Neural cell (in vitro differentiated cells): Measurements from ENCODE around the gene RERE. TPM values are rescaled to one million over a fixed set of nuclear protein-coding genes. Genes with fewer than 3 reads are reported as not detected.

ENCODE experiments used
- H2AFZ ChIP-seq: fragments of 200-600, 300-800 bp; sonication (generic), shearing (Covaris generic); 2 replicates; pipeline ENCODE4 v1.6.0; 2014; ENCODE audit warnings: low read depth, mild to moderate bottlenecking, antibody characterized with exemption, low read length, moderate library complexity
- H3F3A ChIP-seq: fragments of 200-600 bp; shearing (Covaris generic); 2 replicates; pipeline ENCODE4 v1.6.1; 2016; ENCODE audit warnings: mild to moderate bottlenecking, moderate library complexity, mixed read lengths, antibody characterized with exemption, low read length; ENCODE audit not compliant: insufficient read depth, poor library complexity, severe bottlenecking
- H3K27ac ChIP-seq: fragments of 200-600, 300-800 bp; sonication (generic), shearing (Covaris generic); 2 replicates; pipeline ENCODE4 v1.5.1; 2014; ENCODE audit warnings: mild to moderate bottlenecking, low read length, moderate library complexity
- H3K27me3 ChIP-seq: fragments of 300-800, 200-600 bp; sonication (generic), shearing (Covaris generic); 2 replicates; pipeline ENCODE4 v1.6.0; 2014; ENCODE audit warnings: mild to moderate bottlenecking, low read depth, low read length, moderate library complexity; ENCODE audit not compliant: insufficient read depth
- H3K36me3 ChIP-seq: fragments of 300-800, 200-600 bp; sonication (generic), shearing (Covaris generic); 2 replicates; pipeline ENCODE4 v1.5.1; 2014; ENCODE audit warnings: mild to moderate bottlenecking, antibody characterized with exemption, low read length, moderate library complexity; ENCODE audit not compliant: insufficient read depth
- H3K4me2 ChIP-seq: fragments of 300-800, 200-600 bp; sonication (generic), shearing (Covaris generic); 2 replicates; pipeline ENCODE4 v1.6.0; 2014; ENCODE audit warnings: mild to moderate bottlenecking, low read length
- H3K4me3 ChIP-seq: fragments of 300-800, 200-600 bp; sonication (generic), shearing (Covaris generic); 2 replicates; pipeline ENCODE4 v1.5.1; 2014; ENCODE audit warnings: mild to moderate bottlenecking, low read length, moderate library complexity
- H3K79me2 ChIP-seq: fragments of 200-600 bp; shearing (Covaris generic); replicated peaks from 2 replicates; pipeline ENCODE4 v1.6.0; 2014; ENCODE audit warnings: mild to moderate bottlenecking, low read length, moderate library complexity; ENCODE audit not compliant: insufficient read depth
- H3K9ac ChIP-seq: fragments of 300-800, 200-600 bp; sonication (generic), shearing (Covaris generic); 2 replicates; pipeline ENCODE4 v1.6.1; 2016; ENCODE audit warnings: mild to moderate bottlenecking, low read length, mixed read lengths
- H3K9me2 ChIP-seq: fragments of 200-600 bp; shearing (Covaris generic); 2 replicates; pipeline ENCODE4 v1.6.1; 2016; ENCODE audit warnings: mild to moderate bottlenecking, low read length, mixed read lengths; ENCODE audit not compliant: insufficient read depth
- H3K9me3 ChIP-seq: fragments of 200-600, 300-800 bp; sonication (generic), shearing (Covaris generic); 2 replicates; pipeline ENCODE4 v1.6.1; 2016; ENCODE audit warnings: mild to moderate bottlenecking, mixed run types, low read length, moderate library complexity, mixed read lengths
- H4K20me1 ChIP-seq: fragments of 200-600 bp; shearing (Covaris generic); 2 replicates; pipeline ENCODE4 v1.6.1; 2016; ENCODE audit warnings: mild to moderate bottlenecking, mixed run types; ENCODE audit not compliant: insufficient read depth
- EP300 ChIP-seq: fragments of 450-650 bp; conservative IDR thresholded peaks from 2 replicates; pipeline ENCODE4 v1.6.1; 2014; ENCODE audit warnings: antibody characterized with exemption, mild to moderate bottlenecking, moderate library complexity; ENCODE audit not compliant: poor library complexity, severe bottlenecking
- EZH2 ChIP-seq: fragments of 200-600, 300-800 bp; shearing (Covaris generic), sonication (generic); IDR thresholded peaks from 2 replicates; pipeline ENCODE4 v1.6.1; 2014; ENCODE audit warnings: antibody characterized with exemption, low read length, borderline replicate concordance, mild to moderate bottlenecking; ENCODE audit not compliant: insufficient read depth, poor library complexity, severe bottlenecking
- MXI1 ChIP-seq: fragments of 450-650 bp; conservative IDR thresholded peaks from 2 replicates; pipeline ENCODE4 v1.6.1; 2014; ENCODE audit warnings: antibody characterized with exemption, mild to moderate bottlenecking; ENCODE audit not compliant: poor library complexity, severe bottlenecking
- POLR2AphosphoS5 ChIP-seq: IDR thresholded peaks from 2 replicates; pipeline ENCODE4 v1.6.1; 2012
- RAD21 ChIP-seq: fragments of 450-650 bp; conservative IDR thresholded peaks from 2 replicates; pipeline ENCODE4 v1.6.1; 2014; ENCODE audit warnings: antibody characterized with exemption, mild to moderate bottlenecking, moderate library complexity
- SMC3 ChIP-seq: fragments of 450-650 bp; conservative IDR thresholded peaks from 2 replicates; pipeline ENCODE4 v1.6.1; 2014; ENCODE audit warnings: antibody characterized with exemption, mild to moderate bottlenecking, moderate library complexity; ENCODE audit not compliant: poor library complexity
- TAF1 ChIP-seq: IDR thresholded peaks from 2 replicates; pipeline ENCODE4 v1.6.1; 2012; ENCODE audit warnings: low read depth
- polyA plus RNA-seq: library from polyadenylated mRNA; depleted of rRNA; stranded (reverse); fragments of >200 nt; gene quantifications from 2 replicates; pipeline ENCODE4 v1.2.3, GENCODE V29; 2014
- TF ChIP-seq, protein P1 (sequence below): fragments of 450-650 bp; IDR thresholded peaks from 2 replicates; pipeline ENCODE4 v1.5.1; 2014; ENCODE audit warnings: antibody characterized with exemption, mild to moderate bottlenecking, moderate library complexity; ENCODE audit not compliant: poor library complexity, severe bottlenecking
- TF ChIP-seq, protein P2 (sequence below): IDR thresholded peaks from 2 replicates; pipeline ENCODE4 v1.6.1; 2012; ENCODE audit warnings: borderline replicate concordance

Gene RERE
- polyA plus RNA-seq, 1 donor from 2014 or later: 21.0 TPM

DNA sequence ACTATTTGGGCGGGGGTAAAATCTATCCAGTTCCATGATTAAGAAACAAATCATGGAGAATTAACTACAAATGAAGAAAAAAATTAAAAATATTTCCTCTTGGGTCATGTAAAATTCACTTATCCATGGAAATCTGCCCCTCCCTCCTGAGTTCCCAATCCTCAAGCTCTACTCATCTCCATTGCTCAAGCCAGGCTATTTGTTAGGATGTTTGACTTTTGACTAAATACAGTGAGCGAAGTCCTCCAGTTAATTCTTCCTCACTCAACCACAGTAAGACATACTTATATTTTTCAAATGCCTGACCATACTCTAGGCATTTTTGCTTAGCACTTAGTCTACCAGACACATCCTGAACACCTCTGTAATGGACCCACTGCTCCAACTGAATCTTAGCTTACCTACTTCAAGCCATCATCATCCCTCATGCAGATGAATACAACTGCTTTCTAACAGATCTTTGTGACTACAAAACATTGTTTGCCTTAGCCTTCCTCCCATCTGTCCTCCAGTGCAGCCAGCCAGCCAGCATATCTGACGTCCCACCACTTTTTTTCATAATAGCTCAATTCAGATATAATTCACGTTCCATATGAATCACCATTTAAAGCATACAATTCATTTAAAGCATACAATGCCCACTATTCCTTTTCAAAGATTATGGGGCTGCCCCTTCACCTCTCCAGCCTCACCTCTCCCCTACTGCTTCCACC is 154.2 kb downstream of the RERE start:
- Histone ChIP-seq H3K79me2 (peaks cover 94% of the 10 kb centered on the region), H4K20me1 (peaks cover 51% of the 10 kb centered on the region), H3K9me3 (no peaks in the 10 kb centered on the region), H3K36me3 (no peaks in the 10 kb centered on the region), H3K4me3 (no peak overlapping the region), H3K4me2 (no peak overlapping the region), H3K27ac (no peak overlapping the region), H2AFZ (no peak overlapping the region), H3K27me3 (no peaks in the 10 kb centered on the region), H3K9me2 (no peaks in the 10 kb centered on the region), H3F3A (peaks cover 9% of the 10 kb centered on the region), H3K9ac (no peak overlapping the region)
- TF ChIP-seq SMC3 (no peak), POLR2AphosphoS5 (no peak), MXI1 (no peak), RAD21 (no peak), EP300 (no peak), TAF1 (no peak), EZH2 (no peak)
- TF ChIP-seq, protein P1, sequence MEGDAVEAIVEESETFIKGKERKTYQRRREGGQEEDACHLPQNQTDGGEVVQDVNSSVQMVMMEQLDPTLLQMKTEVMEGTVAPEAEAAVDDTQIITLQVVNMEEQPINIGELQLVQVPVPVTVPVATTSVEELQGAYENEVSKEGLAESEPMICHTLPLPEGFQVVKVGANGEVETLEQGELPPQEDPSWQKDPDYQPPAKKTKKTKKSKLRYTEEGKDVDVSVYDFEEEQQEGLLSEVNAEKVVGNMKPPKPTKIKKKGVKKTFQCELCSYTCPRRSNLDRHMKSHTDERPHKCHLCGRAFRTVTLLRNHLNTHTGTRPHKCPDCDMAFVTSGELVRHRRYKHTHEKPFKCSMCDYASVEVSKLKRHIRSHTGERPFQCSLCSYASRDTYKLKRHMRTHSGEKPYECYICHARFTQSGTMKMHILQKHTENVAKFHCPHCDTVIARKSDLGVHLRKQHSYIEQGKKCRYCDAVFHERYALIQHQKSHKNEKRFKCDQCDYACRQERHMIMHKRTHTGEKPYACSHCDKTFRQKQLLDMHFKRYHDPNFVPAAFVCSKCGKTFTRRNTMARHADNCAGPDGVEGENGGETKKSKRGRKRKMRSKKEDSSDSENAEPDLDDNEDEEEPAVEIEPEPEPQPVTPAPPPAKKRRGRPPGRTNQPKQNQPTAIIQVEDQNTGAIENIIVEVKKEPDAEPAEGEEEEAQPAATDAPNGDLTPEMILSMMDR: no peak
- TF ChIP-seq, protein P2, sequence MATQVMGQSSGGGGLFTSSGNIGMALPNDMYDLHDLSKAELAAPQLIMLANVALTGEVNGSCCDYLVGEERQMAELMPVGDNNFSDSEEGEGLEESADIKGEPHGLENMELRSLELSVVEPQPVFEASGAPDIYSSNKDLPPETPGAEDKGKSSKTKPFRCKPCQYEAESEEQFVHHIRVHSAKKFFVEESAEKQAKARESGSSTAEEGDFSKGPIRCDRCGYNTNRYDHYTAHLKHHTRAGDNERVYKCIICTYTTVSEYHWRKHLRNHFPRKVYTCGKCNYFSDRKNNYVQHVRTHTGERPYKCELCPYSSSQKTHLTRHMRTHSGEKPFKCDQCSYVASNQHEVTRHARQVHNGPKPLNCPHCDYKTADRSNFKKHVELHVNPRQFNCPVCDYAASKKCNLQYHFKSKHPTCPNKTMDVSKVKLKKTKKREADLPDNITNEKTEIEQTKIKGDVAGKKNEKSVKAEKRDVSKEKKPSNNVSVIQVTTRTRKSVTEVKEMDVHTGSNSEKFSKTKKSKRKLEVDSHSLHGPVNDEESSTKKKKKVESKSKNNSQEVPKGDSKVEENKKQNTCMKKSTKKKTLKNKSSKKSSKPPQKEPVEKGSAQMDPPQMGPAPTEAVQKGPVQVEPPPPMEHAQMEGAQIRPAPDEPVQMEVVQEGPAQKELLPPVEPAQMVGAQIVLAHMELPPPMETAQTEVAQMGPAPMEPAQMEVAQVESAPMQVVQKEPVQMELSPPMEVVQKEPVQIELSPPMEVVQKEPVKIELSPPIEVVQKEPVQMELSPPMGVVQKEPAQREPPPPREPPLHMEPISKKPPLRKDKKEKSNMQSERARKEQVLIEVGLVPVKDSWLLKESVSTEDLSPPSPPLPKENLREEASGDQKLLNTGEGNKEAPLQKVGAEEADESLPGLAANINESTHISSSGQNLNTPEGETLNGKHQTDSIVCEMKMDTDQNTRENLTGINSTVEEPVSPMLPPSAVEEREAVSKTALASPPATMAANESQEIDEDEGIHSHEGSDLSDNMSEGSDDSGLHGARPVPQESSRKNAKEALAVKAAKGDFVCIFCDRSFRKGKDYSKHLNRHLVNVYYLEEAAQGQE: no peak

DNA sequence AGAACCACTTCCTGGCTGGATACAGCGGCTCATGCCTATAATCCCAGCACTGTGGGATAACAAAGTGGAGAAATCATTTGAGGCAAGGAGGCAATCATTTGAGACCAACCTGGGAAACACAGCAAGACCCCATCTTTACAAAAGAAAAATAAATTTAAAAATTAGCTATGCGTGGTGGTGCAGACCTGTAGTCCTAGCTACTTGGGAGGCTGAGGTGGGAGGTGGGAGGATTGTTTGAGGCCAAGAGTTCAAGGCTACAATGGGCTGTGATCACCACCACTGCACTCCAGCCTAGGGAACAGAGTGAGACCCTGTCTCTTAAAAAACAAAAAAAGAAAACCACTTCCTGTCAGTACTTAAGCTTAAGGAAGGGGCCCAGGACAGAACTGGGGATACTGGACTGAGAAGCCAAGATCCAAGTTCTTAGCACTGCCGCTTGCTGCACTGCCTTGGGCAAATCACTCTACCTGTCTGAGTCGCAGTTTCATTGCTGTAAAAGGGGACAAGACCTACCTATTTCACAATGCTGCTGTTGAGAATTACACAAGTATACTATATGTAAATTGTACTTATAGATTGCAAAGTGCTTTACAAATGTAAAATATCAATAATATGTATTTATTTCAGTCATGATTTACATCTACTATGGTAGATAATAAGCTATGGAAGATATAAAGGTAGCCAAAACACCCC is 154.9 kb downstream of the RERE start:
- Histone ChIP-seq H3K9me2 (no peaks in the 10 kb centered on the region), H4K20me1 (peaks cover 49% of the 10 kb centered on the region), H3K27ac (no peak overlapping the region), H3K27me3 (no peaks in the 10 kb centered on the region), H2AFZ (no peak overlapping the region), H3K4me3 (no peak overlapping the region), H3K36me3 (no peaks in the 10 kb centered on the region), H3K4me2 (no peak overlapping the region), H3K9ac (no peak overlapping the region), H3F3A (peaks cover 9% of the 10 kb centered on the region), H3K9me3 (no peaks in the 10 kb centered on the region), H3K79me2 (peaks cover 93% of the 10 kb centered on the region)
- TF ChIP-seq TAF1: no peak
- no peak for TF ChIP-seq RAD21
- TF ChIP-seq, protein P1: no peak
- no peak for TF ChIP-seq EZH2
- TF ChIP-seq MXI1: no peak
- no peak for TF ChIP-seq POLR2AphosphoS5
- no peak for TF ChIP-seq EP300
- TF ChIP-seq, protein P2: no peak
- TF ChIP-seq SMC3: no peak
